ENCODE results near the gene PPP2R5E. TPM values are rescaled to one million over a fixed set of nuclear protein-coding genes. Genes with fewer than 3 reads are reported as not detected.

Gene PPP2R5E
- total RNA-seq, 1 experiment from 2014 or later, result 45.0 TPM

DNA sequence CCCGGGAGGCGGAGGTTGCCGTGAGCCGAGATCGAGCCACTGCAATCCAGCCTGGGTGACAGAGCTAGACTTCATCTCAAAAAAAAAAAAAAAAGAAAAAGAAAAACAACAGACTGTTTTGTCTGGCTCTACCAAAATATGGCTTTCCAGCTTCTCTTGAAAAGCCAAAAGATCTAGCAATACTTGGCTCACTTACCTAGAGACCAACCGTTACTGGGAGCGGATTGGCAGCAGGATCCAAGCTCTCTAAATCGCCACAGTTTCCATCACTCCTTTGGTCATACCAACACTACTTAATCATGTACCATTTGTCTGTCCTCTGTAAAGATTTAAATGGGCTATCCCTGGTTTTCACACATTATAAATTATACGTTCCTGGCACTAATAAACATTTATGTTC, 136.8 kb downstream of the PPP2R5E start:
- no TSS peak for BruUV-seq (replicated peaks)
- DNase-seq (ENCODE audit: low read depth, low spot score), result no peak
- POLR2A ChIA-PET, result no interaction called here
- H3K9me2 ChIP-seq (ENCODE audit: insufficient read depth), result no peaks in the 10 kb centered on the region
- intact Hi-C loops (cut with micrococcal nuclease), result no loop called here
- H3K36me3 ChIP-seq (ENCODE audit: control insufficient read depth in 1 of 2, insufficient read depth in 2 of 2, low read length in 2 of 2), result no peaks in the 10 kb centered on the region
- no peaks in the 10 kb centered on the region for H3K27me3 ChIP-seq (ENCODE audit: insufficient read depth, low read length)
- no peak overlapping the region for H2AFZ ChIP-seq (ENCODE audit: low read depth, low read length, poor library complexity, severe bottlenecking)
- no peak for ATAC-seq
- RAD21 ChIA-PET (ENCODE audit: low non-redundant PET in 1 of 2, low total read pairs in 2 of 2, uncharacterized antibody in 2 of 2, unreplicated experiment in 2 of 2), result no interaction called here
- H3K9me3 ChIP-seq (ENCODE audit: control insufficient read depth in 1 of 2, insufficient read depth in 1 of 2, low read depth in 1 of 2, low read length in 2 of 2), result no peaks in the 10 kb centered on the region
- no peak overlapping the region for H3K4me2 ChIP-seq (ENCODE audit: low read length)
- CTCF ChIA-PET, result no interaction called here
- H3K4me3 ChIP-seq (replicated peaks in 1 of 2; ENCODE audit: low read depth in 1 of 2, low read length in 2 of 2), result no peak overlapping the region
- H3K27ac ChIP-seq (ENCODE audit: low read depth, low read length), result no peak overlapping the region
- peaks cover 6% of the 10 kb centered on the region; the same call in 1 of the 2 replicates for H3K79me2 ChIP-seq (ENCODE audit: insufficient read depth, low read length)
- no peaks in the 10 kb centered on the region for H3K4me1 ChIP-seq (ENCODE audit: control insufficient read depth in 1 of 2, insufficient read depth in 2 of 2, low read length in 2 of 2)
- H3K9ac ChIP-seq (ENCODE audit: low read length), result no peak overlapping the region
- no peaks in the 10 kb centered on the region for H4K20me1 ChIP-seq (ENCODE audit: insufficient read depth)
- TF ChIP-seq ZBTB33 (IDR thresholded peaks at IDR 0.05; ENCODE audit: extremely low read depth, insufficient replicate concordance, low read length), result no peak
- no peak for TF ChIP-seq ZFX (IDR thresholded peaks at IDR 0.05)
- TF ChIP-seq, protein P1, sequence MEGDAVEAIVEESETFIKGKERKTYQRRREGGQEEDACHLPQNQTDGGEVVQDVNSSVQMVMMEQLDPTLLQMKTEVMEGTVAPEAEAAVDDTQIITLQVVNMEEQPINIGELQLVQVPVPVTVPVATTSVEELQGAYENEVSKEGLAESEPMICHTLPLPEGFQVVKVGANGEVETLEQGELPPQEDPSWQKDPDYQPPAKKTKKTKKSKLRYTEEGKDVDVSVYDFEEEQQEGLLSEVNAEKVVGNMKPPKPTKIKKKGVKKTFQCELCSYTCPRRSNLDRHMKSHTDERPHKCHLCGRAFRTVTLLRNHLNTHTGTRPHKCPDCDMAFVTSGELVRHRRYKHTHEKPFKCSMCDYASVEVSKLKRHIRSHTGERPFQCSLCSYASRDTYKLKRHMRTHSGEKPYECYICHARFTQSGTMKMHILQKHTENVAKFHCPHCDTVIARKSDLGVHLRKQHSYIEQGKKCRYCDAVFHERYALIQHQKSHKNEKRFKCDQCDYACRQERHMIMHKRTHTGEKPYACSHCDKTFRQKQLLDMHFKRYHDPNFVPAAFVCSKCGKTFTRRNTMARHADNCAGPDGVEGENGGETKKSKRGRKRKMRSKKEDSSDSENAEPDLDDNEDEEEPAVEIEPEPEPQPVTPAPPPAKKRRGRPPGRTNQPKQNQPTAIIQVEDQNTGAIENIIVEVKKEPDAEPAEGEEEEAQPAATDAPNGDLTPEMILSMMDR (IDR thresholded peaks at IDR 0.05 in 2 of 3, conservative IDR thresholded peaks at IDR 0.05 in 1 of 3; ENCODE audit: borderline replicate concordance in 1 of 3, insufficient read depth in 1 of 3, low read depth in 2 of 3, low read length in 2 of 3), result no peak
- TF ChIP-seq EGR1 (IDR thresholded peaks at IDR 0.05; ENCODE audit: low read depth), result no peak
- no peak for TF ChIP-seq SIN3A (IDR thresholded peaks at IDR 0.05; ENCODE audit: low read depth)
- TF ChIP-seq SRF (IDR thresholded peaks at IDR 0.05; ENCODE audit: low read depth), result no peak
- no peak for TF ChIP-seq EZH2 (IDR thresholded peaks at IDR 0.05)
- TF ChIP-seq ELF1 (IDR thresholded peaks at IDR 0.05; ENCODE audit: borderline replicate concordance, low read depth), result no peak
- no peak for TF ChIP-seq ATF3 (IDR thresholded peaks at IDR 0.05)
- TF ChIP-seq CEBPB (IDR thresholded peaks at IDR 0.05; ENCODE audit: low read depth), result no peak
- TF ChIP-seq YY1 (IDR thresholded peaks at IDR 0.05; ENCODE audit: extremely low read depth, insufficient replicate concordance, low read depth, low read length), result no peak
- TF ChIP-seq EZH2phosphoT487 (IDR thresholded peaks at IDR 0.05; ENCODE audit: borderline replicate concordance), result no peak
- no peak for TF ChIP-seq POLR2A (IDR thresholded peaks at IDR 0.05; ENCODE audit: borderline replicate concordance, extremely low read depth, insufficient read depth, insufficient read length)
- no peak for TF ChIP-seq MAX (IDR thresholded peaks at IDR 0.05)
